Hepatocyte (in vitro differentiated cells): Measurements from ENCODE around the gene HDAC5.

Experiments
- EZH2 ChIP-seq: fragments of 200-600 bp; sonication (generic); IDR thresholded peaks from 2 replicates; pipeline ENCODE4 v1.6.1; 2016; ENCODE audit warnings: antibody characterized with exemption, mild to moderate bottlenecking, borderline replicate concordance
- EZH2phosphoT487 ChIP-seq: fragments of 200-600 bp; sonication (generic); IDR thresholded peaks from one replicate; pipeline ENCODE4 v1.6.1; 2018; ENCODE audit warnings: antibody characterized with exemption, mild to moderate bottlenecking, low read depth, moderate library complexity; ENCODE audit not compliant: unreplicated experiment, severe bottlenecking
- TF ChIP-seq, protein P1 (sequence below): fragments of 200-600 bp; sonication (generic); IDR thresholded peaks from 2 replicates; pipeline ENCODE4 v1.5.1; 2016; ENCODE audit warnings: antibody characterized with exemption, mild to moderate bottlenecking; ENCODE audit not compliant: poor library complexity

DNA sequence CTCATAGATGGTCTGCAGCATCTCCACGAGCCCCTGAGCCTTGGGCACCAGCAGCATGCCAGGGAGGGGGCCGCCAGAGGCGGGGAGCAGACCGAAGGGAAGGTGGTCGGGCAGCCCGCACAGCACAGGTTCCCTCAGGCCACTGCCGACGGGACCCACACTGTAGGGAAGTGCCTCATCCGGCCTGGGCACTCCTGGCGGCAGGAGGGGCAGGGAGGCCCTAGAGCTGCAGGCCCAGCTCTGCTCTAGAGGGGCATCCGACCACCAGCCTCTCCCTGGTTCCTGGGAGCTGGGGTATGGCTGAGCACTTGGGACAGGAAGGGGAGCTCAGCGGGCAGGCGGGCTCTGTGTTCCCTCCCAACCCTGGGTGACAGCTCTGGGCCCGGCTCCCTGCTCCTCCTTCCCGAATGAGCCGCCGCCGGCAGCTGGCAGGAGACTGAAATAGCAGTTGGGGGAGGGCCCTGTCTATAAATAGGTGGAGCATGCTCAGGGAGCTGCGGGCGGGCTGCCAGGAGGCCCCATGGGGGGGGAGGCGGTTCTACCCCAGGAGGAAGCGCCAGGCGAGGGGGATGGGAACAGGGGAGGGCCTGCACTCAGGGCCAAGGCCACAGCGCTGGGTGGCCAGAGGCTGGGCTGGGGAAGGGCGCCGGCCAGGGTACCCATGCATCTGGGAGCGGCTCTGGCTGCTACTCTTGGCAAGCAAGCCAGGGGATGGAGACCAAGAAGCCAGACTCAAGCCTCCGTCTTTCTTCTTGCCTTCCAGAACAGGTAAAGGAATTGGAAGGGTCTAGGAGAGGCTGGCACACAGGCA is 12.4 kb downstream of the HDAC5 start:
- TF ChIP-seq, protein P1, sequence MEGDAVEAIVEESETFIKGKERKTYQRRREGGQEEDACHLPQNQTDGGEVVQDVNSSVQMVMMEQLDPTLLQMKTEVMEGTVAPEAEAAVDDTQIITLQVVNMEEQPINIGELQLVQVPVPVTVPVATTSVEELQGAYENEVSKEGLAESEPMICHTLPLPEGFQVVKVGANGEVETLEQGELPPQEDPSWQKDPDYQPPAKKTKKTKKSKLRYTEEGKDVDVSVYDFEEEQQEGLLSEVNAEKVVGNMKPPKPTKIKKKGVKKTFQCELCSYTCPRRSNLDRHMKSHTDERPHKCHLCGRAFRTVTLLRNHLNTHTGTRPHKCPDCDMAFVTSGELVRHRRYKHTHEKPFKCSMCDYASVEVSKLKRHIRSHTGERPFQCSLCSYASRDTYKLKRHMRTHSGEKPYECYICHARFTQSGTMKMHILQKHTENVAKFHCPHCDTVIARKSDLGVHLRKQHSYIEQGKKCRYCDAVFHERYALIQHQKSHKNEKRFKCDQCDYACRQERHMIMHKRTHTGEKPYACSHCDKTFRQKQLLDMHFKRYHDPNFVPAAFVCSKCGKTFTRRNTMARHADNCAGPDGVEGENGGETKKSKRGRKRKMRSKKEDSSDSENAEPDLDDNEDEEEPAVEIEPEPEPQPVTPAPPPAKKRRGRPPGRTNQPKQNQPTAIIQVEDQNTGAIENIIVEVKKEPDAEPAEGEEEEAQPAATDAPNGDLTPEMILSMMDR: no peak
- TF ChIP-seq EZH2phosphoT487: no peak
- no peak for TF ChIP-seq EZH2
